ENCODE measurements around the gene PSMA3. TPM values are rescaled to one million over a fixed set of nuclear protein-coding genes. Genes with fewer than 3 reads are reported as not detected.

Gene PSMA3
- total and polyA plus RNA-seq, 2 experiments from 2014 or later, result 54.0 to 183 TPM

DNA sequence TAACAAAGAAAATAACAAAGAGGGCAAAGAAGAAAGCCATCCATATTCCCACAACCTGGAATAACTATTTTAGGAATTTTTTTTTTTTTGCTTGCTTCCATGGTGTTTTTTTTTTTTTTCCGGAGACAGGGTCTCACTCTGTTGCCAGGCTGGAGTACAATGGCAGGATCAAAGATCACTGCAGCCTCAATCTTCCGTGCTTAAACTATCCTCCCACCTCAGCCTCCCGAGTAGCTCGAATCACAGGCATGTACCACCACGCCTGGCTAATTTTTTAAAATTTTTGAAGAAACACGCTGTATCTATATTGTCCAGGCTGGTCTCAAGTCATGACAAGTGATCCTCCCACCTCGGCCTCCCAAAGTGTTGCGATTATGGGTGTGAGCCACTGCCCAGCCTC is 33.5 kb downstream of the PSMA3 start:
- Histone ChIP-seq H3K4me2 (ENCODE audit: unreplicated experiment) (no peak overlapping the region), H3K27ac (no peak overlapping the region), H3K9ac (no peak overlapping the region), H3K9me2 (ENCODE audit: insufficient read depth) (no peaks in the 10 kb centered on the region), H4K20me1 (ENCODE audit: insufficient read depth) (peaks cover 10% of the 10 kb centered on the region; the same call in 1 of the 2 replicates), H3K27me3 (replicated peaks; ENCODE audit: insufficient read depth) (no peaks in the 10 kb centered on the region), H2AFZ (no peak overlapping the region), H3K79me2 (ENCODE audit: insufficient read depth) (peaks cover 99% of the 10 kb centered on the region), H3K9me3 (ENCODE audit: low read depth) (no peaks in the 10 kb centered on the region), H3K36me3 (ENCODE audit: low read depth) (peaks cover 19% of the 10 kb centered on the region), H3K4me3 (no peak overlapping the region), H3K4me1 (ENCODE audit: insufficient read depth) (peaks cover 36% of the 10 kb centered on the region), H3F3A (ENCODE audit: insufficient read depth) (peaks cover 59% of the 10 kb centered on the region)
- DNase-seq, result no peak
- TF ChIP-seq EZH2phosphoT487 (IDR thresholded peaks at IDR 0.05; ENCODE audit: insufficient read depth, low read depth), result no peak
- TF ChIP-seq EZH2 (IDR thresholded peaks at IDR 0.05; ENCODE audit: insufficient read depth, poor library complexity, severe bottlenecking), result no peak
- in situ Hi-C loops (cut with MboI), result no loop called here
- 92 to 96% methylated on average over 8 of the region's 8 CpGs for whole genome bisulfite sequencing, 2 experiments (ENCODE audit: low coverage in 1 of 2, low lambda C conversion rate in 2 of 2, missing lambda C conversion rate in 2 of 2)

DNA sequence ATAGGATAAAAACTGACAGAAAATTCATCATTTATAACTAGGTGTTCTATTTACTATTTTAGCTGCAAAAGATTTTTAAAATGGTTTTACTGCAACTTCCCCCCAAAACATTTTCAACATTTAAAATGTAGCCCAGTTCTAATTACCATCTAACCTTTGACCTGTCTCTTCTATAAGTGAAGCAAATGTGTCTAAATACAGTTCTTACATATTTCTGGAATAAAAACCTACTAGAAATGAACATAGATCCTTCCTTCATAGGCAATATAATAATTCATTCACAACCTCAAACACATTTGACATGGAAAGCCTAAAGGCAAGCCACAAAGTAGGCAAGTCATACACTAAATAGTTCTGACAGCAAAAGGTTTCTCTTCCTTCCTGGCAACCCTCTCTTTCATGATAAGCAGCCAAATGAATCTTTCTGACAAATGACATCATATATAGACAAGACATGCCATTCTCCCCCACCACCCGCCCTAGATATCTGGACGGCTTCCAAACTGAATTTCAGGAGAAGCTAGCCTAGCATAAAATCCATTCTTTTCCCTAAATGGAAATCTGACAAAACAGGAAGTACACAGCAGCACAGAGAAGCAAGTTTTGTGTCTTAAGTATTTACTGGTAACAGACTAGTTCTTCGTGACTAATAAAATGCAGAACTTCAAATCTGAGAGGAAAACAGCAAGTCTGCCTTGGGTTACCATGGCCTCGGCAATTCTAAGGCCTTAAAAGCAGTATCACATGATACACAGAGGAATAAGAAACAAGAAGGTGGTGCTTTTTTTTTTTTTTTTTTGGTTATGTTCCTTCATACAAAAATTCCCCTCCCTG is 36.5 kb downstream of the PSMA3 start:
- WGBS, 2 experiments (ENCODE audit: low coverage in 1 of 2, low lambda C conversion rate in 2 of 2, missing lambda C conversion rate in 2 of 2), result 1 to 7% methylated on average over 4 of the region's 4 CpGs
- Histone ChIP-seq H3K27ac (peak overlapping the region; percentile 87), H2AFZ (no peak overlapping the region), H3K36me3 (ENCODE audit: low read depth) (peaks cover 32% of the 10 kb centered on the region), H3K9ac (peak overlapping the region; percentile 76), H3K9me3 (ENCODE audit: low read depth) (no peaks in the 10 kb centered on the region), H4K20me1 (ENCODE audit: insufficient read depth) (peaks cover 5% of the 10 kb centered on the region; the same call in 1 of the 2 replicates), H3K9me2 (ENCODE audit: insufficient read depth) (no peaks in the 10 kb centered on the region), H3K79me2 (ENCODE audit: insufficient read depth) (peaks cover 99% of the 10 kb centered on the region), H3K4me1 (ENCODE audit: insufficient read depth) (peaks cover 37% of the 10 kb centered on the region), H3F3A (ENCODE audit: insufficient read depth) (peaks cover 44% of the 10 kb centered on the region), H3K4me2 (ENCODE audit: unreplicated experiment) (peak overlapping the region; percentile 71), H3K27me3 (replicated peaks; ENCODE audit: insufficient read depth) (no peaks in the 10 kb centered on the region), H3K4me3 (peak overlapping the region; percentile 27)
- TF ChIP-seq EZH2 (IDR thresholded peaks at IDR 0.05; ENCODE audit: insufficient read depth, poor library complexity, severe bottlenecking), result no peak
- in situ Hi-C loops (cut with MboI), result no loop called here
- peak; percentile 85 for DNase-seq

DNA sequence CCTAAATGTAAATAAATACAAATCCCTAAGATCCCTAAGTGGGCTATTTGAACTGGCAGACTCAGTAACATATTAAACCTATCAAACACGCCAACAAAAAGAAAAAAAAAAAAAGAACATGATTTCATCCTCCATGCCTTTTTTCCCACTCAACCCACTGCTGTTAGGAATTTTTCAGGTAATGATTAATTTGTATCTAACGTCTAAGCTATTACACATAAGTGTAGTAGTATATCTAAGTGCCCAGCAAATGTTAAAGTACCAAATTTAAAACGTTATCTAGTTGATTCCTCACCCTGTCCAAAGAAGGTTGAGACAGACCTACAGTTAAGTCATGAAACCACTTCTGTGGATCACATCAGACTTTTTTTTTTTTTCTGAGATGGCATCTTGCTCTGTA is 37.3 kb downstream of the PSMA3 start:
- in situ Hi-C loops (cut with MboI), result no loop called here
- H3K36me3 ChIP-seq (ENCODE audit: low read depth), result peaks cover 40% of the 10 kb centered on the region
- 88 to 91% methylated on average over 3 of the region's 3 CpGs for WGBS, 2 experiments (ENCODE audit: low coverage in 1 of 2, low lambda C conversion rate in 2 of 2, missing lambda C conversion rate in 2 of 2)

DNA sequence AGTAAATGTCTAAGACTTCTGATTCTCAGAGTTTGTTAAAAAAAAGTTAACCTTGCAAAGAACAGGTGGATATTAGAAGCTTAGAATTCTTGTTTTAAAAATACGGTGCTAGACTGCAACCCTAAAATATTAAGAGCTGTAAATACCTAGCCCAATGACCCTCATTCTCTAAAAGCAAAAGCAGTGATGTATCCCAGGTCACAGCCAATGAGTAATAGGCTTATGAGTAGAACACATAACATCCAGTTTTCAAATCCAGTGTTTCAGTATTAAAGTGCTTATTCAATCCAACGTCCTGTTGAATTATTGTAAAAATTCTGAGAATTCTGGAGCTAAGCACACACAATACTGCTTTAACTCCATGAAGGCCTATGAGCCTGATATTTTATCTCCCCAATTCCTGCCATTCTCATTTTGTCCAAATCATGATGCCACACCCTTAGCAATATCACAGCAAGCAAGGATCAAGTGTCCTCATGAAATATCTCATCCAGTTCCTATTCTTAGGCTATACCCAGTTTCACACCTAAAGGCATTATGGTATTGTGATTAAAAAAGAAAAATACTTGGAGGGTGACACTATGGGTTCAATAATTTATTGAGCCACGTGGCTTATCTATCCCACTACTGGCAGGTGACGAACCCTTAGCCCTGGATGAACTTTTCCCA is 38.4 kb downstream of the PSMA3 start:
- H3F3A ChIP-seq (ENCODE audit: insufficient read depth), result peaks cover 39% of the 10 kb centered on the region
- in situ Hi-C loops (cut with MboI), result no loop called here
- H3K36me3 ChIP-seq (ENCODE audit: low read depth), result peaks cover 51% of the 10 kb centered on the region
- 77% methylated on average over 4 of the region's 4 CpGs for WGBS, 2 experiments (ENCODE audit: low coverage in 1 of 2, low lambda C conversion rate in 2 of 2, missing lambda C conversion rate in 2 of 2)
- H3K9me2 ChIP-seq (ENCODE audit: insufficient read depth), result no peaks in the 10 kb centered on the region
- no peak overlapping the region for H2AFZ ChIP-seq
- TF ChIP-seq EZH2phosphoT487 (IDR thresholded peaks at IDR 0.05; ENCODE audit: insufficient read depth, low read depth), result no peak
- TF ChIP-seq EZH2 (IDR thresholded peaks at IDR 0.05; ENCODE audit: insufficient read depth, poor library complexity, severe bottlenecking), result no peak
- DNase-seq, result peak; percentile 29
- H3K79me2 ChIP-seq (ENCODE audit: insufficient read depth), result peaks cover 99% of the 10 kb centered on the region
- peak overlapping the region; percentile 87 for H3K27ac ChIP-seq
- H3K9ac ChIP-seq, result no peak overlapping the region
- no peaks in the 10 kb centered on the region for H3K27me3 ChIP-seq (replicated peaks; ENCODE audit: insufficient read depth)
- peaks cover 34% of the 10 kb centered on the region for H3K4me1 ChIP-seq (ENCODE audit: insufficient read depth)
- no peak overlapping the region for H3K4me2 ChIP-seq (ENCODE audit: unreplicated experiment)
- peaks cover 7% of the 10 kb centered on the region; the same call in 1 of the 2 replicates for H4K20me1 ChIP-seq (ENCODE audit: insufficient read depth)
- H3K4me3 ChIP-seq, result no peak overlapping the region
- no peaks in the 10 kb centered on the region for H3K9me3 ChIP-seq (ENCODE audit: low read depth)

More for the DNA sequence above, 37.3 kb downstream of the PSMA3 start:
- peak overlapping the region; percentile 76 for H3K9ac ChIP-seq
- no peak overlapping the region for H2AFZ ChIP-seq
- peaks cover 99% of the 10 kb centered on the region for H3K79me2 ChIP-seq (ENCODE audit: insufficient read depth)
- H3K4me3 ChIP-seq, result peak overlapping the region; percentile 27; the same call in 1 of the 2 replicates
- no peaks in the 10 kb centered on the region for H3K9me3 ChIP-seq (ENCODE audit: low read depth)
- peaks cover 39% of the 10 kb centered on the region for H3F3A ChIP-seq (ENCODE audit: insufficient read depth)
- no peak for TF ChIP-seq EZH2 (IDR thresholded peaks at IDR 0.05; ENCODE audit: insufficient read depth, poor library complexity, severe bottlenecking)
- TF ChIP-seq EZH2phosphoT487 (IDR thresholded peaks at IDR 0.05; ENCODE audit: insufficient read depth, low read depth), result no peak
- peaks cover 4% of the 10 kb centered on the region; the same call in 1 of the 2 replicates for H4K20me1 ChIP-seq (ENCODE audit: insufficient read depth)
- peak overlapping the region; percentile 87 for H3K27ac ChIP-seq
- H3K4me1 ChIP-seq (ENCODE audit: insufficient read depth), result peaks cover 34% of the 10 kb centered on the region
- no peaks in the 10 kb centered on the region for H3K27me3 ChIP-seq (replicated peaks; ENCODE audit: insufficient read depth)
- H3K9me2 ChIP-seq (ENCODE audit: insufficient read depth), result no peaks in the 10 kb centered on the region
- DNase-seq, result no peak
- peak overlapping the region; percentile 71 for H3K4me2 ChIP-seq (ENCODE audit: unreplicated experiment)

Data from GM23248 (cell line).